Activated CD8-positive, alpha-beta T cell treated with anti-CD3 and anti-CD28 coated beads, Interleukin-2, amount 10 ng/mL, durations not matched to agents 7 days and 5 days (primary cell): ENCODE measurements around the gene U2AF1. TPM values are rescaled to one million over a fixed set of nuclear protein-coding genes. Genes with fewer than 3 reads are reported as not detected.
"Not testable (repeated sequence)": the region's sequence is repeated elsewhere in the genome, so short reads cannot be mapped to it uniquely, and the experiment has no call there.

Experiments used
- ATAC-seq: fragments of 150-1000 bp; cut with Tn5 transposase; one replicate; pipeline ENCODE4 v1.10.0; 2021; ENCODE audit warnings: moderate library complexity
- CTCF ChIA-PET: fragments of 350-600 bp; sonication (Branson Sonifier 250); formaldehyde crosslinking; loops from one replicate; lab custom pipeline; 2021; ENCODE audit warnings: antibody characterized with exemption; lab: Charles Lee
- POLR2A ChIA-PET: fragments of 350-600 bp; sonication (Branson Sonifier 250); formaldehyde crosslinking; loops from one replicate; lab custom pipeline; 2021; ENCODE audit warnings: antibody characterized with exemption; lab: Charles Lee
- DNase-seq: peaks from one replicate; pipeline ENCODE4 v3.0.0-alpha.2; 2020
- H3K27ac Mint-ChIP-seq: one replicate; pipeline ENCODE4 v1.8.0; 2021; ENCODE audit warnings: mild to moderate bottlenecking, mixed read lengths
- H3K27me3 Mint-ChIP-seq: one replicate; pipeline ENCODE4 v1.8.0; 2021; ENCODE audit warnings: low read depth, mixed read lengths
- H3K36me3 Mint-ChIP-seq: one replicate; pipeline ENCODE4 v1.8.0; 2021; ENCODE audit warnings: low read depth, mixed read lengths
- H3K4me1 Mint-ChIP-seq: one replicate; pipeline ENCODE4 v1.8.0; 2021; ENCODE audit warnings: low read depth, mixed read lengths
- H3K4me3 Mint-ChIP-seq: one replicate; pipeline ENCODE4 v1.8.0; 2021; ENCODE audit warnings: mild to moderate bottlenecking, mixed read lengths
- H3K9me3 Mint-ChIP-seq: one replicate; pipeline ENCODE4 v1.8.0; 2022; ENCODE audit warnings: mixed read lengths; ENCODE audit not compliant: insufficient read depth
- total RNA-seq, 2 experiments: library from RNA; stranded (reverse); gene quantifications; one replicate each; pipeline ENCODE4 v1.2.3, GENCODE V29; 2021

The U2AF1 gene
- total RNA-seq, 2 experiments from 2014 or later: 27.4 to 32.0 TPM

DNA sequence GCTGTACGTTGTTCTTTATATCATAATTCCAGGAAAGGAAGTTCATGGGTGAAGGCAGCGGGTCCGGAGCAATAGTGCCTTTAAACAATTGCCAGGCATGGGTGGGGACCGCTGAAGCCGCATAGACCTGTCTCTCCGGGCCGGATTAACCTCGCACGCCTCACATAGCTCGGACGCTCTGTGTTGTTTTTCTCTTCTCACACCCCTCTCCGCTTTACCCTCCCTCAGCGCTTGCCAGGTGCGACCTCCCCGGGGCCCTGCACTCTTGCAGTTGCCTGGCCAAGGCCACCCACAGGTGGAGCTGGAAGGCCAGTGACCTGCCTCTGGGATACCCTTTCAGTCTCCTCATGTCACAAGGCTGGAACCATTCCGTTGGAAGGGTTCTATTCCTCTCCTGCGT, 807 bp upstream of the U2AF1 start:
- H3K36me3 Mint-ChIP-seq, CTCF ChIA-PET, H3K27ac Mint-ChIP-seq, POLR2A ChIA-PET, H3K27me3 Mint-ChIP-seq, H3K9me3 Mint-ChIP-seq, H3K4me3 Mint-ChIP-seq, DNase-seq, H3K4me1 Mint-ChIP-seq: not testable (repeated sequence)
- ATAC-seq: peak; percentile 8

DNA sequence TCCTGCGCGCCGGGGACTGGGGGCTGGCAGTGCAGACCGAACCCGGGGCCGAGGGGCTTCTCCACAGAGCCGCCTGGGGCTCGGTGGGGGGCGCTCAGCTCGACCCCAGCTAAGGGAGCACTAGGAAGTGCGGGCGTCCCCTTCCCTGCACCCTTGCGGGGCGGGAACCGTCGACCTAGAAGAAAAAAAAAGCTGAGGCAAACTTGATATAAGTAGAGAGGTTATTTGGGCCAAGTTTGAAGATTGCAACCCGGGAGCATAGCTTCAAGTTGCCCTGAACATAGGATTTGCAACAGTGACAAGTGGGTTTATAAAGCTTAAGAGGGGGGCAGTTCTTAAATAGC, 396 bp upstream of the U2AF1 start:
- DNase-seq, H3K36me3 Mint-ChIP-seq, H3K27ac Mint-ChIP-seq, H3K4me3 Mint-ChIP-seq, ATAC-seq, H3K27me3 Mint-ChIP-seq, POLR2A ChIA-PET, CTCF ChIA-PET, H3K9me3 Mint-ChIP-seq, H3K4me1 Mint-ChIP-seq: not testable (repeated sequence)

- H3K36me3 Mint-ChIP-seq, H3K4me1 Mint-ChIP-seq, POLR2A ChIA-PET, DNase-seq, CTCF ChIA-PET, H3K4me3 Mint-ChIP-seq, ATAC-seq, H3K27me3 Mint-ChIP-seq, H3K27ac Mint-ChIP-seq, H3K9me3 Mint-ChIP-seq: not testable (repeated sequence)
These were observed 2.7 kb downstream of the U2AF1 start for GRCh38 chr21:43104642-43105041.

GRCh38 chr21:43102281-43102680, 5.1 kb downstream of the U2AF1 start:
- H3K4me3 Mint-ChIP-seq, H3K4me1 Mint-ChIP-seq, POLR2A ChIA-PET, H3K27ac Mint-ChIP-seq, H3K36me3 Mint-ChIP-seq, DNase-seq, CTCF ChIA-PET, H3K27me3 Mint-ChIP-seq, ATAC-seq, H3K9me3 Mint-ChIP-seq: not testable (repeated sequence)

DNA sequence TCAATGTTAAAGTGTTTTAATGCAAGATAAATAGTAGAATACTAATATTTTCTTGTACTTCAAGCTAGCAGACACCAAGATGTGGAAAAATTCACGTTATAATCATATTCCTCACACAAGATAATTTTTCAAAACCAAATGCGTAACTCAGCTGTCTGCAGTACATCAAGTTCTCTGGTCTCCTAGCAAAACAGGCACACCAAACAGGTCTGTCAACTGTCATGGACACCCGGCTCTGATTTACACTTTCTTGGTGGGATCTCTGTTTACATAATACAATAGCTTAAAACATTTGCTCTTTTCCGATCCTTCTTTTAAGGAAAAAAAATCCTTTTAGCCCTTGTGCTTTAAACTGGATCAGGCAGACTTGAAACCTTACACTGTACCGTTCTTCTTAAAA, 5.7 kb downstream of the U2AF1 start:
- H3K4me1 Mint-ChIP-seq, H3K4me3 Mint-ChIP-seq, H3K27me3 Mint-ChIP-seq, H3K9me3 Mint-ChIP-seq, DNase-seq, ATAC-seq, CTCF ChIA-PET, H3K36me3 Mint-ChIP-seq, H3K27ac Mint-ChIP-seq, POLR2A ChIA-PET: not testable (repeated sequence)

DNA sequence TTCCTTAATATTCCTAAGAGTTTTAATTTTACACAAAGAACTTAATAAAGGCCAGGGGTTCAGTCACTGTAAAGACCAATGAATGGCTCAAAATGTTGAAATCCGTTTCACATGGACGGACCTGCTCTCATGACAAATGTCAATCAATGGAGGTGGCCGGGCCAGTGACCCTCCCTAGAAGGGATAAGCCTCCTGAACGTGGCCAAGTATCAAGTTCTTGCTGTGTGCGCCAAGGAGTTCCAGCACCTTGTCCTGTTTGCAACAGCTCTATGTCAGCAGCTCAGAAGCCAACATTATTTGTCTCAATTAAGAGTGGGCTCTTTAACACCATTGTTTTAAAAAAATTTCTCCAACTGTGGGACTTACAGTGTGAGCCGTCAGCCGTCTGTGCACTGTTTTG, 6.4 kb downstream of the U2AF1 start:
- ATAC-seq, H3K9me3 Mint-ChIP-seq, H3K4me3 Mint-ChIP-seq, POLR2A ChIA-PET, CTCF ChIA-PET, H3K27ac Mint-ChIP-seq, H3K4me1 Mint-ChIP-seq, DNase-seq, H3K27me3 Mint-ChIP-seq, H3K36me3 Mint-ChIP-seq: not testable (repeated sequence)

GRCh38 chr21:43091979-43092614, 15.3 kb downstream of the U2AF1 start:
- not testable (repeated sequence) for H3K27me3 Mint-ChIP-seq

GRCh38 chr21:43090947-43091346, 16.4 kb downstream of the U2AF1 start:
- ATAC-seq, POLR2A ChIA-PET, H3K27ac Mint-ChIP-seq, H3K9me3 Mint-ChIP-seq, H3K4me3 Mint-ChIP-seq, CTCF ChIA-PET, H3K36me3 Mint-ChIP-seq, DNase-seq, H3K4me1 Mint-ChIP-seq, H3K27me3 Mint-ChIP-seq: not testable (repeated sequence)

More at GRCh38 chr21:43091979-43092614, 15.3 kb downstream of the U2AF1 start:
- H3K4me1 Mint-ChIP-seq, H3K4me3 Mint-ChIP-seq, DNase-seq, CTCF ChIA-PET, H3K9me3 Mint-ChIP-seq, H3K36me3 Mint-ChIP-seq, H3K27ac Mint-ChIP-seq, POLR2A ChIA-PET, ATAC-seq: not testable (repeated sequence)

DNA sequence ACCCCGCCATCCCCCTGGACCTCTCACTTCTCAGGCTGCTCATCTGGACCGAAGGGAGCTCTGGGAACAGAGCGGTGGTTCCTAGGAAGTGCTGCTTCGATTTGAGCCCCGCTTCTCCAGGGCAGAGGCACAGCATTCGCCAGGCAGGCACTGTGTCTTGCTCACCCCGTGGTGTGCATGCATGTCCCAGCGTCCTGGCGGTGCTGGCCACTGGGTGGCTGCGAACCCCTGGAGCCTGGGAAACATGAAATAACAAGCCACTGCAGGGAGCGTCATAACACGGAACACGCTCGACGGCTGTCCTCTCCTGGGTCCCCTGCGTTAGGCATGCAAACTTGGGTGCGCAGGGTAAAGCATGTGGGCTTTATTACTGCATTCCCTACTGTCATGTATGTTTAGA, 17.9 kb downstream of the U2AF1 start:
- H3K27me3 Mint-ChIP-seq, H3K9me3 Mint-ChIP-seq, H3K4me3 Mint-ChIP-seq, H3K27ac Mint-ChIP-seq, POLR2A ChIA-PET, CTCF ChIA-PET, DNase-seq, H3K36me3 Mint-ChIP-seq, H3K4me1 Mint-ChIP-seq: not testable (repeated sequence)
- ATAC-seq: peak; percentile 27

DNA sequence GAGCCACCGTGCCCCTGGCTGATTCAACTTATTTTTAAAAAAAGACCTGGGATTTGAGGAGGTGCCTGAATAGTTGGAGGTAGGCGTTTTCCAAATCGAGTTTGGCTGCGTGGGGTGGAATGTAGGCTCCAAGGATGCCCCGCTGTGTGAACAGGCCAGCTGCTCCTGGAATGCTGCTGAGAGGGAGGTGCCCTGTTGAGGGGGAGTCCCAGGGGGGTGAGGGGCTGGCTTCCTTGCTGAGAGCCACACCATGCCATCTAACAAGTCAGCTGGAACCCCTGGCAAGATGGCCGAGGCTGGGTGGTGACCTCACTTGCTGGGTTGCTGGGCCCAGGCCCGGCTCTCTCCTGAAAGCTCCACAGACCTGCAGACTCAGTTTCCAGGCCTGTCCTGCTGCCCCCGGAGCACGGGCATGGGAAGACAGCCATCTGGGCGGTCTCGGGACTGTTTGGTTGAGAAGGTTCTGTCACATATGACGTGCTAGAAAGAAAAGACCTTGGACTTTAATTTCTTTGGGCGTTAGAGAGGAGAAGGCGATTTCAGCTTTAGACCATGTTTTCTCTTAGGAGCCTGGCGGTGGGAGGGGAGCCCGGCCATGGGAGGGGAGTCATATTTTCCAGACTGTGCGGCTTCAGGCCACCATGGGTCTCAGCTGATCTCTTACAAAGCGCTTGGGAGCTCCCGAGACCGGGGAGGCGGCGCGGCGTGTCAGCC, 24.6 kb downstream of the U2AF1 start:
- H3K27me3 Mint-ChIP-seq, H3K36me3 Mint-ChIP-seq, ATAC-seq, H3K27ac Mint-ChIP-seq, CTCF ChIA-PET, POLR2A ChIA-PET, DNase-seq, H3K9me3 Mint-ChIP-seq, H3K4me1 Mint-ChIP-seq, H3K4me3 Mint-ChIP-seq: not testable (repeated sequence)

DNA sequence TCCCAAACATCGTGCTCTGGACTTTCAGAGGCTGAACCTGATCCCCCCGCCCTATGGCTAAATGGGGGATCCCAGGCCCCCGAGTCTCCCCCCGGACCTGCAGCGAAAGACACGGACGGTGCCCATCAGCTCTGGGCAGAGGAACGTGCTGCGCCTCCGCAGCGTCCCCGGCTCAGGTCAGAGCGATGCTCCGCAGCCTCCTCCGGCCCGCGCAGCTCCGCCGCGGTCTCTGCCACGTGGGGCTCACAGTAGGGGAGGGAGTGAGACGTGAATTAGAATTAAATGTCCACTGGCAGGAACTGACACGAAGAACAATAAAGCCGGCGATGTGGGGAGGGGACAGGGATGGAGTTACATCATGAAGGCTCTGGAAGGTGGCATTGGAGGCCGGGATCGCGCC, 30.7 kb downstream of the U2AF1 start:
- POLR2A ChIA-PET, DNase-seq, H3K36me3 Mint-ChIP-seq, CTCF ChIA-PET, H3K9me3 Mint-ChIP-seq, H3K27ac Mint-ChIP-seq, H3K4me1 Mint-ChIP-seq, H3K27me3 Mint-ChIP-seq, H3K4me3 Mint-ChIP-seq: not testable (repeated sequence)
- ATAC-seq: peak; percentile 24

- ATAC-seq: peak; percentile 31
- H3K9me3 Mint-ChIP-seq, POLR2A ChIA-PET, DNase-seq, H3K27me3 Mint-ChIP-seq, H3K4me1 Mint-ChIP-seq, H3K27ac Mint-ChIP-seq, H3K4me3 Mint-ChIP-seq, CTCF ChIA-PET, H3K36me3 Mint-ChIP-seq: not testable (repeated sequence)
These were observed 31.2 kb downstream of the U2AF1 start for GRCh38 chr21:43076023-43076637.
